Thoracic aorta (tissue), 2 donors: ENCODE results near the gene PARN. TPM values are rescaled to one million over a fixed set of nuclear protein-coding genes. Genes with fewer than 3 reads are reported as not detected.

ENCODE experiments used
- ATAC-seq: fragments of 150-250 bp; one replicate; pipeline ENCODE4 v1.8.0; 2017; ENCODE audit warnings: low read depth; ENCODE audit not compliant: insufficient number of reproducible peaks, low FRiP score
- DNase-seq: peaks from one replicate; pipeline ENCODE4 v3.0.0-alpha.2; 2020; ENCODE audit warnings: low spot score
- H3K27ac ChIP-seq, 2 donors: fragments of 200-600 bp; sonication (generic); 1 replicate in 1 of 2; 2 replicates in 1 of 2; pipeline ENCODE4 v1.5.1; 2016; ENCODE audit warnings: mild to moderate bottlenecking in 2 of 2, moderate library complexity in 2 of 2
- H3K27me3 ChIP-seq: fragments of 200-600 bp; sonication (generic); replicated peaks from 2 replicates; pipeline ENCODE4 v1.6.0; 2016; ENCODE audit warnings: mild to moderate bottlenecking; ENCODE audit not compliant: insufficient read depth
- H3K36me3 ChIP-seq: fragments of 200-600 bp; sonication (generic); one replicate; pipeline ENCODE4 v1.5.1; 2016
- H3K4me1 ChIP-seq, 2 donors: fragments of 200-600 bp; sonication (generic); 1 replicate in 1 of 2; 2 replicates in 1 of 2; pipeline versions ENCODE4 v1.5.1 to v1.6.0; 2016; ENCODE audit warnings: low read depth in 2 of 2, mild to moderate bottlenecking in 1 of 2; ENCODE audit not compliant: control insufficient read depth in 1 of 2
- H3K4me3 ChIP-seq: fragments of 200-600 bp; sonication (generic); 2 replicates; pipeline ENCODE4 v1.5.1; 2016; ENCODE audit warnings: mild to moderate bottlenecking
- H3K9me3 ChIP-seq: fragments of 200-600 bp; sonication (generic); 2 replicates; pipeline ENCODE4 v1.5.1; 2016
- total RNA-seq, 2 donors: library from RNA; depleted of rRNA; stranded (reverse); fragments of >200 nt; gene quantifications; one replicate each; pipeline versions ENCODE4 v1.1.0 to v1.2.3, GENCODE V29; 2016
- TF ChIP-seq, protein P1 (sequence below): fragments of 200-600 bp; sonication (generic); IDR thresholded peaks from one replicate; pipeline ENCODE4 v1.5.1; 2019; ENCODE audit warnings: antibody characterized with exemption

The PARN gene
- total RNA-seq, 2 donors from 2014 or later = 51.0 to 66.7 TPM

GRCh38 chr16:14525596-14525995 lies 104.5 kb downstream of the PARN start:
- Histone ChIP-seq H3K4me3 (no peak overlapping the region), H3K27me3 (no peaks in the 10 kb centered on the region), H3K9me3 (no peaks in the 10 kb centered on the region), H3K36me3 (no peaks in the 10 kb centered on the region), H3K4me1 (peaks cover 14 to 26% of the 10 kb centered on the region in 2 donors), H3K27ac (no peak overlapping the region)
- no peak for DNase-seq
- no peak for ATAC-seq
- TF ChIP-seq, protein P1, sequence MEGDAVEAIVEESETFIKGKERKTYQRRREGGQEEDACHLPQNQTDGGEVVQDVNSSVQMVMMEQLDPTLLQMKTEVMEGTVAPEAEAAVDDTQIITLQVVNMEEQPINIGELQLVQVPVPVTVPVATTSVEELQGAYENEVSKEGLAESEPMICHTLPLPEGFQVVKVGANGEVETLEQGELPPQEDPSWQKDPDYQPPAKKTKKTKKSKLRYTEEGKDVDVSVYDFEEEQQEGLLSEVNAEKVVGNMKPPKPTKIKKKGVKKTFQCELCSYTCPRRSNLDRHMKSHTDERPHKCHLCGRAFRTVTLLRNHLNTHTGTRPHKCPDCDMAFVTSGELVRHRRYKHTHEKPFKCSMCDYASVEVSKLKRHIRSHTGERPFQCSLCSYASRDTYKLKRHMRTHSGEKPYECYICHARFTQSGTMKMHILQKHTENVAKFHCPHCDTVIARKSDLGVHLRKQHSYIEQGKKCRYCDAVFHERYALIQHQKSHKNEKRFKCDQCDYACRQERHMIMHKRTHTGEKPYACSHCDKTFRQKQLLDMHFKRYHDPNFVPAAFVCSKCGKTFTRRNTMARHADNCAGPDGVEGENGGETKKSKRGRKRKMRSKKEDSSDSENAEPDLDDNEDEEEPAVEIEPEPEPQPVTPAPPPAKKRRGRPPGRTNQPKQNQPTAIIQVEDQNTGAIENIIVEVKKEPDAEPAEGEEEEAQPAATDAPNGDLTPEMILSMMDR = no peak

GRCh38 chr16:14524979-14525378 lies 105.1 kb downstream of the PARN start:
- H3K9me3 ChIP-seq = no peaks in the 10 kb centered on the region
- no peak for ATAC-seq
- DNase-seq = no peak
- no peak overlapping the region for H3K4me3 ChIP-seq
- H3K36me3 ChIP-seq = no peaks in the 10 kb centered on the region
- peaks cover 14 to 26% of the 10 kb centered on the region in 2 donors for H3K4me1 ChIP-seq
- TF ChIP-seq, protein P1 = no peak
- H3K27me3 ChIP-seq = no peaks in the 10 kb centered on the region
- H3K27ac ChIP-seq = no peak overlapping the region

DNA sequence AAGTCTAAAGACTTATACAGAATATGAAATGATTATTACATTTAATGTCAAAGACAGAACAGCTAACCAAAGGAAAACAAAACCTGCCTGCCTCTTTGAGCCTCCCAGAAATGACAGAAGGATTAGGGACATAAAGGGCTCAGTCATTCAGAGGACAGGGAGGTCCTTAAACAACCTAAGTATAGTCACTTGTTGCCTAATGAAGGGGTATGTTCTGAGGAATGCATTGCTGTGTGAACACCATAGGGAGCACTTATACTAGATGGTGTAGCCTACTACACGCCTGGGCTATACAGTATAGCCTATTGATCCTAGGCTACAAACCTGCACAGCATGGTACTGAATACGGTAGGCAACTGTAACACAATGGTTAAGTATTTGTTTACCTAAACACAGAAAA lies 106.4 kb downstream of the PARN start:
- TF ChIP-seq, protein P1 = no peak
- ATAC-seq (no peak), DNase-seq (no peak)
- Histone ChIP-seq H3K27me3 (no peaks in the 10 kb centered on the region), H3K9me3 (no peaks in the 10 kb centered on the region), H3K27ac (no peak overlapping the region), H3K4me1 (peaks cover 13 to 22% of the 10 kb centered on the region in 2 donors), H3K36me3 (no peaks in the 10 kb centered on the region), H3K4me3 (no peak overlapping the region)

GRCh38 chr16:14522671-14523070 lies 107.4 kb downstream of the PARN start:
- no peak overlapping the region for H3K27ac ChIP-seq
- peaks cover 6 to 12% of the 10 kb centered on the region in 2 donors for H3K4me1 ChIP-seq
- H3K9me3 ChIP-seq = no peaks in the 10 kb centered on the region
- no peaks in the 10 kb centered on the region for H3K27me3 ChIP-seq
- DNase-seq = no peak
- TF ChIP-seq, protein P1 = no peak
- H3K36me3 ChIP-seq = no peaks in the 10 kb centered on the region
- no peak overlapping the region for H3K4me3 ChIP-seq
- ATAC-seq = no peak

DNA sequence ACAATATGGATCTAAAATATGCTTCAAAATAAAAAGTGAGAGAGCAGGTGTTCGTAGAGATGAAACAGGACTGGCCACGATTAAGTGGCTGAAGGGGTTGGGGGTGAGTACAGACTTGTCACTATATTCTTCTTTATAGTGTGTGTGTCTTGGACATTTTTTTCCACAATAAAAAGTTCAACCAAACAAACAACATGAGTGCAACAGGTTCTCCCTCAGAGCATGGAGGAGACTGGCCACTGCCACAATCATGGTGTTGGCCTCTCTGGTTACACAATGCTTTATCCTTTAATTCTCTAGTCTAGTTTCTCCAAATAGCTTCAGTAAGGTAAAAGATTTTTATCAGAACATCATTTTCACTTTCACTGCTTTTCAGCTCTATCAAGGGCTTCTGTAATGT lies 109.3 kb downstream of the PARN start:
- H3K27ac ChIP-seq = no peak overlapping the region
- TF ChIP-seq, protein P1 = no peak
- H3K4me3 ChIP-seq = no peak overlapping the region
- no peaks in the 10 kb centered on the region for H3K9me3 ChIP-seq
- H3K36me3 ChIP-seq = no peaks in the 10 kb centered on the region
- no peaks in the 10 kb centered on the region for H3K4me1 ChIP-seq
- H3K27me3 ChIP-seq = no peaks in the 10 kb centered on the region
- ATAC-seq = no peak
- no peak for DNase-seq
